ENCODE results near the gene ASIC1. TPM values are rescaled to one million over a fixed set of nuclear protein-coding genes. Genes with fewer than 3 reads are reported as not detected.

Gene ASIC1
- total RNA-seq, 1 experiment from 2014 or later = 17.9 TPM

GRCh38 chr12:50070314-50071060 is 13.1 kb downstream of the ASIC1 start:
- H3K79me2 ChIP-seq (ENCODE audit: low read length) = no peaks in the 10 kb centered on the region; the same call in 1 of the 2 replicates
- no peaks in the 10 kb centered on the region for H3K9me2 ChIP-seq (replicated peaks; ENCODE audit: insufficient read depth, low read length)
- H3K4me1 ChIP-seq (ENCODE audit: low read length) = peaks cover 55% of the 10 kb centered on the region
- no peak overlapping the region for H3K27ac ChIP-seq (ENCODE audit: low read length)
- H3K4me3 ChIP-seq (ENCODE audit: low read length) = no peak overlapping the region; the same call in 1 of the 2 replicates
- H3K27me3 ChIP-seq (ENCODE audit: low read length) = no peaks in the 10 kb centered on the region
- H2AFZ ChIP-seq (ENCODE audit: low read length) = peak overlapping the region; percentile 41
- H3K9ac ChIP-seq (ENCODE audit: low read length) = peak overlapping the region; percentile 34
- DNase-seq = peak; percentile 89
- H4K20me1 ChIP-seq (ENCODE audit: insufficient read depth, low read depth, low read length) = no peaks in the 10 kb centered on the region
- peak overlapping the region; percentile 15 for H3K4me2 ChIP-seq (ENCODE audit: low read depth, low read length, poor library complexity, severe bottlenecking)
- H3K36me3 ChIP-seq (ENCODE audit: insufficient read depth, low read length) = peaks cover 8% of the 10 kb centered on the region; the same call in 1 of the 2 replicates
- H3K9me3 ChIP-seq (ENCODE audit: low read length) = no peaks in the 10 kb centered on the region

GRCh38 chr12:50072198-50072907 is 15.0 kb downstream of the ASIC1 start:
- Histone ChIP-seq H3K27ac (ENCODE audit: low read length) (peak overlapping the region; percentile 35), H3K9me3 (ENCODE audit: low read length) (no peaks in the 10 kb centered on the region), H3K4me1 (ENCODE audit: low read length) (peaks cover 39% of the 10 kb centered on the region), H2AFZ (ENCODE audit: low read length) (no peak overlapping the region; the same call in 1 of the 2 replicates), H3K79me2 (ENCODE audit: low read length) (no peaks in the 10 kb centered on the region; the same call in 1 of the 2 replicates), H3K4me2 (ENCODE audit: low read depth, low read length, poor library complexity, severe bottlenecking) (peak overlapping the region; percentile 42), H4K20me1 (ENCODE audit: insufficient read depth, low read depth, low read length) (no peaks in the 10 kb centered on the region), H3K9me2 (replicated peaks; ENCODE audit: insufficient read depth, low read length) (no peaks in the 10 kb centered on the region), H3K9ac (ENCODE audit: low read length) (peak overlapping the region; percentile 44; the same call in 1 of the 2 replicates), H3K36me3 (ENCODE audit: insufficient read depth, low read length) (peaks cover 10% of the 10 kb centered on the region; the same call in 1 of the 2 replicates), H3K27me3 (ENCODE audit: low read length) (no peaks in the 10 kb centered on the region), H3K4me3 (ENCODE audit: low read length) (no peak overlapping the region)
- DNase-seq = no peak

GRCh38 chr12:50073206-50073605 is 15.8 kb downstream of the ASIC1 start:
- H3K9me3 ChIP-seq (ENCODE audit: low read length) = no peaks in the 10 kb centered on the region
- H3K27ac ChIP-seq (ENCODE audit: low read length) = no peak overlapping the region
- H3K4me3 ChIP-seq (ENCODE audit: low read length) = no peak overlapping the region
- H3K27me3 ChIP-seq (ENCODE audit: low read length) = no peaks in the 10 kb centered on the region
- no peaks in the 10 kb centered on the region for H4K20me1 ChIP-seq (ENCODE audit: insufficient read depth, low read depth, low read length)
- no peak overlapping the region for H2AFZ ChIP-seq (ENCODE audit: low read length)
- H3K36me3 ChIP-seq (ENCODE audit: insufficient read depth, low read length) = peaks cover 7% of the 10 kb centered on the region; the same call in 1 of the 2 replicates
- DNase-seq = no peak
- H3K4me1 ChIP-seq (ENCODE audit: low read length) = peaks cover 39% of the 10 kb centered on the region
- H3K9me2 ChIP-seq (replicated peaks; ENCODE audit: insufficient read depth, low read length) = no peaks in the 10 kb centered on the region
- H3K4me2 ChIP-seq (ENCODE audit: low read depth, low read length, poor library complexity, severe bottlenecking) = no peak overlapping the region
- no peaks in the 10 kb centered on the region; the same call in 1 of the 2 replicates for H3K79me2 ChIP-seq (ENCODE audit: low read length)
- no peak overlapping the region for H3K9ac ChIP-seq (ENCODE audit: low read length)

- Histone ChIP-seq H3K9me2 (replicated peaks; ENCODE audit: insufficient read depth, low read length) (no peaks in the 10 kb centered on the region), H3K9me3 (ENCODE audit: low read length) (no peaks in the 10 kb centered on the region), H3K4me2 (ENCODE audit: low read depth, low read length, poor library complexity, severe bottlenecking) (no peak overlapping the region), H3K4me1 (ENCODE audit: low read length) (peaks cover 39% of the 10 kb centered on the region), H3K27ac (ENCODE audit: low read length) (no peak overlapping the region), H3K4me3 (ENCODE audit: low read length) (no peak overlapping the region), H4K20me1 (ENCODE audit: insufficient read depth, low read depth, low read length) (no peaks in the 10 kb centered on the region), H3K79me2 (ENCODE audit: low read length) (no peaks in the 10 kb centered on the region; the same call in 1 of the 2 replicates), H3K27me3 (ENCODE audit: low read length) (no peaks in the 10 kb centered on the region), H3K36me3 (ENCODE audit: insufficient read depth, low read length) (0 out of 2 replicates have a peak, but pooled peaks cover 2% of the 10 kb centered on the region), H2AFZ (ENCODE audit: low read length) (no peak overlapping the region), H3K9ac (ENCODE audit: low read length) (no peak overlapping the region)
- no peak for DNase-seq
Observed at GRCh38 chr12:50073712-50074111, 16.3 kb downstream of the ASIC1 start.

GRCh38 chr12:50074936-50075807 is 17.8 kb downstream of the ASIC1 start:
- H4K20me1 ChIP-seq (ENCODE audit: insufficient read depth, low read depth, low read length) = no peaks in the 10 kb centered on the region
- no peak overlapping the region for H3K4me3 ChIP-seq (ENCODE audit: low read length)
- H3K4me1 ChIP-seq (ENCODE audit: low read length) = peaks cover 35% of the 10 kb centered on the region
- no peak overlapping the region for H3K27ac ChIP-seq (ENCODE audit: low read length)
- H3K4me2 ChIP-seq (ENCODE audit: low read depth, low read length, poor library complexity, severe bottlenecking) = peak overlapping the region; percentile 20
- no peaks in the 10 kb centered on the region for H3K9me2 ChIP-seq (replicated peaks; ENCODE audit: insufficient read depth, low read length)
- no peaks in the 10 kb centered on the region; the same call in 1 of the 2 replicates for H3K79me2 ChIP-seq (ENCODE audit: low read length)
- DNase-seq = peak; percentile 93
- 0 out of 2 replicates have a peak, but pooled peaks cover 2% of the 10 kb centered on the region for H3K36me3 ChIP-seq (ENCODE audit: insufficient read depth, low read length)
- H2AFZ ChIP-seq (ENCODE audit: low read length) = peak overlapping the region; percentile 10; the same call in 1 of the 2 replicates
- no peaks in the 10 kb centered on the region for H3K27me3 ChIP-seq (ENCODE audit: low read length)
- no peaks in the 10 kb centered on the region for H3K9me3 ChIP-seq (ENCODE audit: low read length)
- H3K9ac ChIP-seq (ENCODE audit: low read length) = peak overlapping the region; percentile 29

GRCh38 chr12:50075808-50076170 is 18.4 kb downstream of the ASIC1 start:
- no peaks in the 10 kb centered on the region for H3K27me3 ChIP-seq (ENCODE audit: low read length)
- no peaks in the 10 kb centered on the region for H4K20me1 ChIP-seq (ENCODE audit: insufficient read depth, low read depth, low read length)
- no peak overlapping the region for H3K4me3 ChIP-seq (ENCODE audit: low read length)
- H2AFZ ChIP-seq (ENCODE audit: low read length) = no peak overlapping the region
- no peak overlapping the region for H3K9ac ChIP-seq (ENCODE audit: low read length)
- peaks cover 29% of the 10 kb centered on the region for H3K4me1 ChIP-seq (ENCODE audit: low read length)
- DNase-seq = no peak
- H3K36me3 ChIP-seq (ENCODE audit: insufficient read depth, low read length) = 0 out of 2 replicates have a peak, but pooled peaks cover 2% of the 10 kb centered on the region
- H3K27ac ChIP-seq (ENCODE audit: low read length) = no peak overlapping the region
- H3K79me2 ChIP-seq (ENCODE audit: low read length) = no peaks in the 10 kb centered on the region; the same call in 1 of the 2 replicates
- no peaks in the 10 kb centered on the region for H3K9me2 ChIP-seq (replicated peaks; ENCODE audit: insufficient read depth, low read length)
- no peaks in the 10 kb centered on the region for H3K9me3 ChIP-seq (ENCODE audit: low read length)
- H3K4me2 ChIP-seq (ENCODE audit: low read depth, low read length, poor library complexity, severe bottlenecking) = no peak overlapping the region

- 0 out of 2 replicates have a peak, but pooled peaks cover 2% of the 10 kb centered on the region for H3K36me3 ChIP-seq (ENCODE audit: insufficient read depth, low read length)
- no peaks in the 10 kb centered on the region for H4K20me1 ChIP-seq (ENCODE audit: insufficient read depth, low read depth, low read length)
- H3K9me2 ChIP-seq (replicated peaks; ENCODE audit: insufficient read depth, low read length) = no peaks in the 10 kb centered on the region
- no peak overlapping the region for H3K4me2 ChIP-seq (ENCODE audit: low read depth, low read length, poor library complexity, severe bottlenecking)
- DNase-seq = no peak
- H3K27me3 ChIP-seq (ENCODE audit: low read length) = no peaks in the 10 kb centered on the region
- peaks cover 19% of the 10 kb centered on the region for H3K4me1 ChIP-seq (ENCODE audit: low read length)
- H3K9me3 ChIP-seq (ENCODE audit: low read length) = no peaks in the 10 kb centered on the region
- no peaks in the 10 kb centered on the region for H3K79me2 ChIP-seq (ENCODE audit: low read length)
- no peak overlapping the region for H2AFZ ChIP-seq (ENCODE audit: low read length)
- no peak overlapping the region for H3K4me3 ChIP-seq (ENCODE audit: low read length)
- H3K27ac ChIP-seq (ENCODE audit: low read length) = no peak overlapping the region
- H3K9ac ChIP-seq (ENCODE audit: low read length) = no peak overlapping the region
Observed at GRCh38 chr12:50077099-50077498, 19.7 kb downstream of the ASIC1 start.
